Endothelial cell of umbilical vein (primary cell): ENCODE measurements around the gene RPS25.

Experiments used
- EZH2 ChIP-seq: IDR thresholded peaks from 2 replicates; pipeline ENCODE4 v1.6.1; 2012; ENCODE audit warnings: borderline replicate concordance, low read depth, mild to moderate bottlenecking, moderate library complexity, low read length, inconsistent platforms; ENCODE audit not compliant: severe bottlenecking
- GATA2 ChIP-seq: IDR thresholded peaks from 2 replicates; pipeline ENCODE4 v1.7.0; 2011; ENCODE audit warnings: low read depth, mild to moderate bottlenecking, moderate library complexity, mixed read lengths, low read length; ENCODE audit not compliant: insufficient read length, insufficient read depth
- JUN ChIP-seq: IDR thresholded peaks from 2 replicates; pipeline ENCODE4 v1.6.1; 2011; ENCODE audit warnings: borderline replicate concordance, low read depth; ENCODE audit not compliant: insufficient read length, insufficient read depth
- MYC ChIP-seq: IDR thresholded peaks from one replicate; pipeline ENCODE4 v1.6.1; 2011; ENCODE audit warnings: mild to moderate bottlenecking, low read depth, low read length
- POLR2A ChIP-seq: IDR thresholded peaks from 2 replicates; pipeline ENCODE4 v1.6.1; 2012; ENCODE audit warnings: low read depth, mild to moderate bottlenecking, control low read depth, low read length
- POLR2AphosphoS5 ChIP-seq: IDR thresholded peaks from 2 replicates; pipeline ENCODE4 v1.6.1; 2012; ENCODE audit warnings: low read depth, mild to moderate bottlenecking, control low read depth, low read length, moderate library complexity; ENCODE audit not compliant: insufficient read depth
- TF ChIP-seq, protein P1 (sequence below), 2 donors: IDR thresholded peaks; 1 replicate in 1 of 2; 2 replicates in 1 of 2; pipeline ENCODE4 v1.5.1; 2011; ENCODE audit warnings: low read length in 2 of 2, mild to moderate bottlenecking in 2 of 2, moderate library complexity in 2 of 2, control low read depth in 1 of 2, inconsistent platforms in 1 of 2, low read depth in 1 of 2; ENCODE audit not compliant: insufficient read depth in 1 of 2; ENCODE audit errors: extremely low read depth in 1 of 2
- TF ChIP-seq, protein P2 (sequence below): IDR thresholded peaks from 2 replicates; pipeline ENCODE4 v1.6.1; 2011; ENCODE audit not compliant: insufficient read depth, insufficient read length

DNA sequence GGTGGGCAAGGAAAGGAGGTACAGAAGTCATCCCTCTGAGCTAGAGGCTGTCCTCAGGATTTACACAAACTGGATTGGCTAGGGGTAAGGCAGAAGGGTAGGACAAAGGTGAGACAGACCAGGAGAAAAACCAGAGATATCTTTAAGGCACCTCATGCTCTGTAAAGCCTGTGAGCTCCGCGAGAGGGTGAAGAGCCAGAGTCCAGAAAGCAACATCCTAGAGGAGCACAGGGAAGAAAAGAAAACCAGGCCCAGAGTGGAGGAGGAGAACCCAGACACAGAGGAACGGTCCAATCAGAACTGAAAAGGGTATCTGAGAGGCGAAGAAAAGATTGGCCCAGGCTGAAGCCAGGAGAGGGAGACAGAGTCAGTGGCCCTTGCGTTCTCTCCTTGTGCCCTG, 7.4 kb upstream of the RPS25 start:
- TF ChIP-seq, protein P1, sequence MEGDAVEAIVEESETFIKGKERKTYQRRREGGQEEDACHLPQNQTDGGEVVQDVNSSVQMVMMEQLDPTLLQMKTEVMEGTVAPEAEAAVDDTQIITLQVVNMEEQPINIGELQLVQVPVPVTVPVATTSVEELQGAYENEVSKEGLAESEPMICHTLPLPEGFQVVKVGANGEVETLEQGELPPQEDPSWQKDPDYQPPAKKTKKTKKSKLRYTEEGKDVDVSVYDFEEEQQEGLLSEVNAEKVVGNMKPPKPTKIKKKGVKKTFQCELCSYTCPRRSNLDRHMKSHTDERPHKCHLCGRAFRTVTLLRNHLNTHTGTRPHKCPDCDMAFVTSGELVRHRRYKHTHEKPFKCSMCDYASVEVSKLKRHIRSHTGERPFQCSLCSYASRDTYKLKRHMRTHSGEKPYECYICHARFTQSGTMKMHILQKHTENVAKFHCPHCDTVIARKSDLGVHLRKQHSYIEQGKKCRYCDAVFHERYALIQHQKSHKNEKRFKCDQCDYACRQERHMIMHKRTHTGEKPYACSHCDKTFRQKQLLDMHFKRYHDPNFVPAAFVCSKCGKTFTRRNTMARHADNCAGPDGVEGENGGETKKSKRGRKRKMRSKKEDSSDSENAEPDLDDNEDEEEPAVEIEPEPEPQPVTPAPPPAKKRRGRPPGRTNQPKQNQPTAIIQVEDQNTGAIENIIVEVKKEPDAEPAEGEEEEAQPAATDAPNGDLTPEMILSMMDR (IDR thresholded peaks at IDR 0.05; ENCODE audit: extremely low read depth in 1 of 2, insufficient read depth in 1 of 2, low read depth in 1 of 2, low read length in 2 of 2): no peak
- TF ChIP-seq MYC: no peak
- TF ChIP-seq EZH2: no peak
- TF ChIP-seq POLR2AphosphoS5: no peak
- TF ChIP-seq POLR2A: no peak
- TF ChIP-seq, protein P2, sequence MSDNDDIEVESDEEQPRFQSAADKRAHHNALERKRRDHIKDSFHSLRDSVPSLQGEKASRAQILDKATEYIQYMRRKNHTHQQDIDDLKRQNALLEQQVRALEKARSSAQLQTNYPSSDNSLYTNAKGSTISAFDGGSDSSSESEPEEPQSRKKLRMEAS: no peak
- no peak for TF ChIP-seq JUN
- TF ChIP-seq GATA2: no peak
